DMS153 treated with DMSO at 0.1 percent for 48 hours (cell line): ENCODE measurements around the gene GAL3ST2.
"Not testable (repeated sequence)": the region's sequence is repeated elsewhere in the genome, so short reads cannot be mapped to it uniquely, and the experiment has no call there.

Experiments used
- DNase-seq: peaks from one replicate; lab custom pipeline; 2025; ENCODE audit not compliant: unreplicated experiment; lab: John Stamatoyannopoulos, UW

GAL3ST2 gene

GRCh38 chr2:241818229-241818942, 41.8 kb downstream of the GAL3ST2 start:
- no peak for DNase-seq

GRCh38 chr2:241818943-241819270, 42.3 kb downstream of the GAL3ST2 start:
- DNase-seq, result no peak

GRCh38 chr2:241819947-241820624, 43.5 kb downstream of the GAL3ST2 start:
- DNase-seq, result not testable (repeated sequence)

GRCh38 chr2:241820625-241821384, 44.2 kb downstream of the GAL3ST2 start:
- no peak for DNase-seq

GRCh38 chr2:241821460-241822263, 45.0 kb downstream of the GAL3ST2 start:
- no peak for DNase-seq

- DNase-seq, result no peak
Measured at GRCh38 chr2:241822264-241822623, 45.6 kb downstream of the GAL3ST2 start.

- not testable (repeated sequence) for DNase-seq
Measured at GRCh38 chr2:241823531-241824437, 47.2 kb downstream of the GAL3ST2 start.

GRCh38 chr2:241827394-241827793, 50.8 kb downstream of the GAL3ST2 start:
- DNase-seq, result no peak

- no peak for DNase-seq
Measured at GRCh38 chr2:241833101-241833663, 56.6 kb downstream of the GAL3ST2 start.

- not testable (repeated sequence) for DNase-seq
Measured at GRCh38 chr2:241833756-241834526, 57.3 kb downstream of the GAL3ST2 start.

GRCh38 chr2:241834527-241835210, 58.0 kb downstream of the GAL3ST2 start:
- DNase-seq, result no peak

- no peak for DNase-seq
Measured at GRCh38 chr2:241835611-241836010, 59.0 kb downstream of the GAL3ST2 start.

GRCh38 chr2:241836292-241836691, 59.7 kb downstream of the GAL3ST2 start:
- no peak for DNase-seq

- no peak for DNase-seq
Measured at GRCh38 chr2:241837197-241837965, 60.8 kb downstream of the GAL3ST2 start.

GRCh38 chr2:241841181-241842066, 64.8 kb downstream of the GAL3ST2 start:
- DNase-seq, result no peak

- DNase-seq, result no peak
Measured at GRCh38 chr2:241842067-241842415, 65.4 kb downstream of the GAL3ST2 start.
